Esophagus muscularis mucosa (tissue), 4 donors: Measurements from ENCODE around the gene LTA4H.

Experiments
- EP300 ChIP-seq: sonication (generic); formaldehyde crosslinking; IDR thresholded peaks from one replicate; pipeline ENCODE4 v1.6.1; 2017; ENCODE audit warnings: antibody characterized with exemption
- POLR2A ChIP-seq: fragments of 450-650 bp; IDR thresholded peaks from one replicate; pipeline ENCODE4 v1.6.1; 2017; ENCODE audit warnings: antibody characterized with exemption, moderate library complexity, mild to moderate bottlenecking, low read depth
- POLR2AphosphoS5 ChIP-seq, 2 donors: sonication (generic); formaldehyde crosslinking; IDR thresholded peaks; one replicate each; pipeline ENCODE4 v1.6.1; 2017; ENCODE audit warnings: antibody characterized with exemption in 2 of 2
- TF ChIP-seq, protein P1 (sequence below), 3 experiments: fragments of 200-600 bp in 2 of 3; fragments of 450-650 bp in 1 of 3; sonication (generic) in 2 of 3; IDR thresholded peaks; one replicate each; pipeline ENCODE4 v1.5.1; 2017 to 2019; ENCODE audit warnings: antibody characterized with exemption in 3 of 3, mild to moderate bottlenecking in 2 of 3, moderate library complexity in 1 of 3

DNA sequence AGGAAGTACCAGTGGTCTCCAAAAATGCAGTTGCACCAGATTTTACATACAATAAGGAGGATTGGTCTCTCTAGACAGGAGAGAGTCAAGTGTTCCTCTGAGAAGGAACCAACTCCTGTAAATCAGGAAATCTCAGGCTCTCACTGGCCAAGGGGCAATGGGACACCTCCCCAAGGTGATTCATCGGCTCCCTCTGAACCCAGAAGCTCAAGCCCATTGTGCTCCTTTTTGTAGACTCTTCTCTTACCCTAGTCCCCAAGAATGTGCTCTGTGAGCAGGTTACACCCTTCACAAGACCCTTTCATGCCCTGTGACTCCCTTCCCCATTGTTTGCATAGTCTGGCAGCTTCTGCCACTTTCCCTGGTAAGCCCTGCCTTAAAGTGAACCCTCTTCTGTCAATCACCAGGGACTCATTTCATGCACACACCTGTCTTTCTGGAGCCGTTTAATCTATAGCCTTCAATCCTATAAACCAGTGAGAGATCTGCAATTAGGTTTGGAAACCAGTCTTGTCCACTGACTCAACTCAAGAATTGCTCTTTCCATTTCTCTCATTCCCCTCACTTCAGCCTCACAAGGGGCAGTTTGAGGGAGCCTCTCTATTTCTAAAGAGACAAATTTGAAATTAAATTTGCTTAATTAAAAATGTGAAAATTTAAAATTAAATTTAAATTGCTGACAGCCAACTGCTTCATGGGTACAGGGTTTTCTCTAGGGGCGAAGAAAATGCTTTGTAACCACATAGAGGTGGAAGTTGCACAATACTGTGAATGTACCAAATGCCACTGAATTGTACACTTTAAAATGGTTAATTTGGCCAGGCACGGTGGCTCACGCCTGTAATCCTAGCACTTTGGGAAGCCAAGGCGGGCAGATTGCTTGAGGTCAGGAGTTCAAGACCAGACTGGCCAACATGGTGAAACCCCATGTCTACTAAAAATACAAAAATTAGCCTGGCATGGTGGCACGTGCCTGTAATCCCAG lies 38.3 kb upstream of the LTA4H start:
- TF ChIP-seq POLR2A (no peak), POLR2AphosphoS5 (IDR thresholded peaks at IDR 0.05) (no peak), EP300 (no peak)
- TF ChIP-seq, protein P1, sequence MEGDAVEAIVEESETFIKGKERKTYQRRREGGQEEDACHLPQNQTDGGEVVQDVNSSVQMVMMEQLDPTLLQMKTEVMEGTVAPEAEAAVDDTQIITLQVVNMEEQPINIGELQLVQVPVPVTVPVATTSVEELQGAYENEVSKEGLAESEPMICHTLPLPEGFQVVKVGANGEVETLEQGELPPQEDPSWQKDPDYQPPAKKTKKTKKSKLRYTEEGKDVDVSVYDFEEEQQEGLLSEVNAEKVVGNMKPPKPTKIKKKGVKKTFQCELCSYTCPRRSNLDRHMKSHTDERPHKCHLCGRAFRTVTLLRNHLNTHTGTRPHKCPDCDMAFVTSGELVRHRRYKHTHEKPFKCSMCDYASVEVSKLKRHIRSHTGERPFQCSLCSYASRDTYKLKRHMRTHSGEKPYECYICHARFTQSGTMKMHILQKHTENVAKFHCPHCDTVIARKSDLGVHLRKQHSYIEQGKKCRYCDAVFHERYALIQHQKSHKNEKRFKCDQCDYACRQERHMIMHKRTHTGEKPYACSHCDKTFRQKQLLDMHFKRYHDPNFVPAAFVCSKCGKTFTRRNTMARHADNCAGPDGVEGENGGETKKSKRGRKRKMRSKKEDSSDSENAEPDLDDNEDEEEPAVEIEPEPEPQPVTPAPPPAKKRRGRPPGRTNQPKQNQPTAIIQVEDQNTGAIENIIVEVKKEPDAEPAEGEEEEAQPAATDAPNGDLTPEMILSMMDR (IDR thresholded peaks at IDR 0.05), result no peak
